C4-2B (cell line): Measurements from ENCODE around the gene CELA3A.

ENCODE experiments used
- CTCF ChIP-seq: fragments of 450-650 bp; conservative IDR thresholded peaks from 2 replicates; pipeline ENCODE4 v1.5.1; 2017; ENCODE audit warnings: mild to moderate bottlenecking
- ZFX ChIP-seq: fragments of 450-650 bp; IDR thresholded peaks from 2 replicates; pipeline ENCODE4 v1.6.1; 2017

GRCh38 chr1:22043198-22043769 is 41.8 kb downstream of the CELA3A start:
- TF ChIP-seq CTCF = no peak
- no peak for TF ChIP-seq ZFX
